Suprapubic skin (tissue), 4 donors: ENCODE data around the gene ACTC1.

ENCODE experiments used
- CTCF ChIP-seq, 2 donors: fragments of 200-600 bp in 1 of 2; fragments of 450-650 bp in 1 of 2; sonication (generic) in 1 of 2; IDR thresholded peaks; one replicate each; pipeline ENCODE4 v1.5.1; 2016 to 2019; ENCODE audit warnings: antibody characterized with exemption in 2 of 2, mild to moderate bottlenecking in 1 of 2, moderate library complexity in 1 of 2
- EP300 ChIP-seq: sonication (generic); formaldehyde crosslinking; IDR thresholded peaks from one replicate; pipeline ENCODE4 v1.6.1; 2017; ENCODE audit warnings: antibody characterized with exemption
- POLR2A ChIP-seq, 2 donors: fragments of 450-650 bp; IDR thresholded peaks; one replicate each; pipeline ENCODE4 v1.6.1; 2017; ENCODE audit warnings: antibody characterized with exemption in 2 of 2, mild to moderate bottlenecking in 2 of 2, moderate library complexity in 2 of 2
- POLR2AphosphoS5 ChIP-seq, 3 donors: sonication (generic); formaldehyde crosslinking; IDR thresholded peaks; one replicate each; pipeline ENCODE4 v1.6.1; 2017; ENCODE audit warnings: antibody characterized with exemption in 3 of 3

GRCh38 chr15:34804776-34805175 lies 9.4 kb upstream of the ACTC1 start:
- TF ChIP-seq CTCF (IDR thresholded peaks at IDR 0.05) (no peak), POLR2A (IDR thresholded peaks at IDR 0.05) (no peak), POLR2AphosphoS5 (IDR thresholded peaks at IDR 0.05) (no peak), EP300 (no peak)
